SK-N-SH (cell line): Measurements from ENCODE around the gene COMMD3. TPM values are rescaled to one million over a fixed set of nuclear protein-coding genes. Genes with fewer than 3 reads are reported as not detected.
A peak's percentile ranks its signal among the peaks of the same experiment; 100 is the strongest.

Experiments used
- CTCF ChIA-PET: fragments of 300-600, 350-600 bp; formaldehyde crosslinking; extraction: SDS; loops from one replicate; lab custom pipeline; 2021; lab: Yijun Ruan, JAX
- POLR2A ChIA-PET: fragments of 350-600 bp; sonication (Branson Sonifier 250); formaldehyde crosslinking; extraction: SDS; loops from one replicate; lab custom pipeline; 2020; ENCODE audit warnings: antibody characterized with exemption, inconsistent platforms; lab: Yijun Ruan, JAX
- DNase-seq: peaks from one replicate; pipeline ENCODE4 v3.0.0; 2012
- H2AFZ ChIP-seq: fragments of 200-600 bp; sonication (generic); 2 replicates; pipeline ENCODE4 v1.8.1; 2016; ENCODE audit warnings: antibody characterized with exemption, mild to moderate bottlenecking, low read depth
- H3F3A ChIP-seq: fragments of 200-600 bp; sonication (generic); replicated peaks from 2 replicates; pipeline ENCODE3; 2016; ENCODE audit warnings: antibody characterized with exemption, mild to moderate bottlenecking; ENCODE audit not compliant: insufficient read depth
- H3K27ac ChIP-seq, 2 experiments: fragments of 200-500 bp in 1 of 2; fragments of 200-600 bp in 1 of 2; sonication (Bioruptor generic) in 1 of 2; sonication (generic), shearing (Covaris generic) in 1 of 2; 2 replicates each; pipeline versions ENCODE4 v1.5.1 to v1.6.1; 2014 to 2016; ENCODE audit warnings: low read depth in 2 of 2, inconsistent platforms in 1 of 2, low read length in 1 of 2, mild to moderate bottlenecking in 1 of 2, mixed read lengths in 1 of 2
- H3K27me3 ChIP-seq: fragments of 200-600 bp; sonication (generic), shearing (Covaris generic); 2 replicates; pipeline ENCODE4 v1.6.1; 2016; ENCODE audit warnings: mixed run types; ENCODE audit not compliant: insufficient read depth
- H3K36me3 ChIP-seq, 2 experiments: fragments of 200-500 bp in 1 of 2; fragments of 200-600 bp in 1 of 2; sonication (Bioruptor generic) in 1 of 2; sonication (generic) in 1 of 2; replicated peaks in 1 of 2; 2 replicates each; pipeline versions ENCODE3 to v1.5.1; 2014 to 2016; ENCODE audit warnings: low read length in 1 of 2, mild to moderate bottlenecking in 1 of 2; ENCODE audit not compliant: insufficient read depth in 2 of 2, control insufficient read depth in 1 of 2
- H3K4me1 ChIP-seq, 2 experiments: fragments of 200-500 bp in 1 of 2; fragments of 200-600 bp in 1 of 2; sonication (Bioruptor generic) in 1 of 2; sonication (generic), shearing (Covaris generic) in 1 of 2; 2 replicates each; pipeline versions ENCODE4 v1.5.1 to v1.6.1; 2014 to 2016; ENCODE audit warnings: low read depth in 1 of 2, low read length in 1 of 2, mixed run types in 1 of 2; ENCODE audit not compliant: insufficient read depth in 2 of 2, control insufficient read depth in 1 of 2
- H3K4me2 ChIP-seq: fragments of 200-600 bp; sonication (generic), shearing (Covaris generic); 2 replicates; pipeline ENCODE4 v1.6.1; 2017; ENCODE audit warnings: mixed run types
- H3K4me3 ChIP-seq, 2 experiments: fragments of 200-500 bp in 1 of 2; fragments of 200-600 bp in 1 of 2; sonication (Bioruptor generic) in 1 of 2; sonication (generic), shearing (Covaris generic) in 1 of 2; 2 replicates each; pipeline versions ENCODE4 v1.5.1 to v1.8.1; 2014 to 2016; ENCODE audit warnings: low read depth in 2 of 2, inconsistent platforms in 1 of 2, low read length in 1 of 2, mild to moderate bottlenecking in 1 of 2, mixed read lengths in 1 of 2, moderate library complexity in 1 of 2
- H3K79me2 ChIP-seq: fragments of 200-600 bp; sonication (generic); 2 replicates; pipeline ENCODE4 v1.8.1; 2017; ENCODE audit warnings: mild to moderate bottlenecking; ENCODE audit not compliant: insufficient read depth
- H3K9ac ChIP-seq: fragments of 200-600 bp; sonication (generic); 2 replicates; pipeline ENCODE4 v1.6.1; 2017; ENCODE audit warnings: mixed run types
- H3K9me2 ChIP-seq: fragments of 200-600 bp; sonication (generic); 2 replicates; pipeline ENCODE4 v1.6.1; 2017; ENCODE audit warnings: mixed run types
- H3K9me3 ChIP-seq: fragments of 200-600 bp; sonication (generic); 2 replicates; pipeline ENCODE4 v1.6.1; 2017; ENCODE audit warnings: mixed run types, mild to moderate bottlenecking, moderate library complexity
- H4K20me1 ChIP-seq: fragments of 200-600 bp; sonication (generic); 2 replicates; pipeline ENCODE4 v1.6.1; 2017; ENCODE audit warnings: mild to moderate bottlenecking, mixed run types; ENCODE audit not compliant: insufficient read depth
- EP300 ChIP-seq, 2 experiments: IDR thresholded peaks; 2 replicates each; pipeline versions ENCODE4 v1.4.0 to v1.6.1; 2012; ENCODE audit warnings: borderline replicate concordance in 1 of 2, low read depth in 1 of 2, low read length in 1 of 2
- EZH2phosphoT487 ChIP-seq: fragments of 200-600 bp; sonication (generic); IDR thresholded peaks from 2 replicates; pipeline ENCODE4 v1.6.1; 2017; ENCODE audit warnings: low read depth, mixed run types, mild to moderate bottlenecking, antibody characterized with exemption, moderate library complexity, borderline replicate concordance
- FOSL2 ChIP-seq: IDR thresholded peaks from 2 replicates; pipeline ENCODE4 v1.4.0; 2012; ENCODE audit warnings: low read depth, mild to moderate bottlenecking, moderate library complexity, borderline replicate concordance
- FOXM1 ChIP-seq: IDR thresholded peaks from 2 replicates; pipeline ENCODE4 v1.4.0; 2012; ENCODE audit warnings: low read depth, mild to moderate bottlenecking
- GABPA ChIP-seq: IDR thresholded peaks from 2 replicates; pipeline ENCODE4 v1.4.0; 2012; ENCODE audit warnings: low read depth, mild to moderate bottlenecking
- GATA2 ChIP-seq: sonication (generic); formaldehyde crosslinking; IDR thresholded peaks from 2 replicates; pipeline ENCODE4 v1.5.0; 2020; ENCODE audit warnings: mild to moderate bottlenecking, missing genetic modification reagents
- JUND ChIP-seq: IDR thresholded peaks from 2 replicates; pipeline ENCODE4 v1.4.0; 2012
- MEF2A ChIP-seq: IDR thresholded peaks from 2 replicates; pipeline ENCODE4 v1.4.0; 2012; ENCODE audit warnings: low read depth, borderline replicate concordance
- MXI1 ChIP-seq: IDR thresholded peaks from 2 replicates; pipeline ENCODE4 v1.6.1; 2012; ENCODE audit warnings: mild to moderate bottlenecking, low read depth, low read length, improper control_type of control experiment
- NFIC ChIP-seq: IDR thresholded peaks from 2 replicates; pipeline ENCODE4 v1.4.0; 2012; ENCODE audit warnings: borderline replicate concordance
- NRF1 ChIP-seq: IDR thresholded peaks from 2 replicates; pipeline ENCODE4 v1.6.1; 2012; ENCODE audit warnings: low read depth, mild to moderate bottlenecking, low read length
- POLR2AphosphoS5 ChIP-seq: IDR thresholded peaks from 2 replicates; pipeline ENCODE4 v1.6.1; 2012; ENCODE audit warnings: low read depth, low read length
- RAD21 ChIP-seq: IDR thresholded peaks from 2 replicates; pipeline ENCODE4 v1.6.1; 2012; ENCODE audit warnings: mild to moderate bottlenecking, low read length
- RCOR1 ChIP-seq: fragments of 150-350 bp; IDR thresholded peaks from 2 replicates; pipeline ENCODE4 v1.6.1; 2017; ENCODE audit warnings: antibody characterized with exemption, low read length
- SMC3 ChIP-seq: IDR thresholded peaks from 2 replicates; pipeline ENCODE4 v1.6.1; 2012; ENCODE audit warnings: low read depth, low read length, improper control_type of control experiment
- TAF1 ChIP-seq: IDR thresholded peaks from 2 replicates; pipeline ENCODE4 v1.6.1; 2012; ENCODE audit warnings: low read depth, mild to moderate bottlenecking, low read length, moderate library complexity, borderline replicate concordance
- TCF12 ChIP-seq: IDR thresholded peaks from 2 replicates; pipeline ENCODE4 v1.4.0; 2012
- TEAD4 ChIP-seq: IDR thresholded peaks from 2 replicates; pipeline ENCODE4 v1.4.0; 2012; ENCODE audit warnings: mild to moderate bottlenecking, borderline replicate concordance; ENCODE audit not compliant: insufficient read depth
- WGBS: methylation state at CpG from one replicate; pipeline ENCODE4 v1.1.6; 2017; ENCODE audit warnings: low lambda C conversion rate; 5-methylcytosine and 5-hydroxymethylcytosine counted together
- polyA plus RNA-seq, 3 experiments: library from polyadenylated mRNA; depleted of rRNA; stranded (reverse); fragments of >200 nt; gene quantifications; 2 replicates each; pipeline ENCODE4 v1.2.3, GENCODE V29; 2012
- TF ChIP-seq, protein P1 (sequence below): IDR thresholded peaks from 2 replicates; pipeline ENCODE4 v1.4.0; 2012; ENCODE audit warnings: low read depth, borderline replicate concordance
- TF ChIP-seq, protein P2 (sequence below): fragments of 150-350 bp; IDR thresholded peaks from 2 replicates; pipeline ENCODE4 v1.6.1; 2017; ENCODE audit warnings: antibody characterized with exemption, low read length, low read depth, borderline replicate concordance
- TF ChIP-seq, protein P3 (sequence below): IDR thresholded peaks from 2 replicates; pipeline ENCODE4; 2012
- TF ChIP-seq, protein P4 (sequence below): IDR thresholded peaks from 2 replicates; pipeline ENCODE4 v1.6.1; 2012; ENCODE audit warnings: mild to moderate bottlenecking, low read depth, low read length, moderate library complexity
- TF ChIP-seq, protein P5 (sequence below): fragments of 150-350 bp; IDR thresholded peaks from 2 replicates; pipeline ENCODE4 v1.6.1; 2016; ENCODE audit warnings: mild to moderate bottlenecking, low read depth, low read length

COMMD3 gene
- polyA plus RNA-seq, 1 of the 3 experiments (the other 2 are of a cell fraction) = 26.9 TPM

DNA sequence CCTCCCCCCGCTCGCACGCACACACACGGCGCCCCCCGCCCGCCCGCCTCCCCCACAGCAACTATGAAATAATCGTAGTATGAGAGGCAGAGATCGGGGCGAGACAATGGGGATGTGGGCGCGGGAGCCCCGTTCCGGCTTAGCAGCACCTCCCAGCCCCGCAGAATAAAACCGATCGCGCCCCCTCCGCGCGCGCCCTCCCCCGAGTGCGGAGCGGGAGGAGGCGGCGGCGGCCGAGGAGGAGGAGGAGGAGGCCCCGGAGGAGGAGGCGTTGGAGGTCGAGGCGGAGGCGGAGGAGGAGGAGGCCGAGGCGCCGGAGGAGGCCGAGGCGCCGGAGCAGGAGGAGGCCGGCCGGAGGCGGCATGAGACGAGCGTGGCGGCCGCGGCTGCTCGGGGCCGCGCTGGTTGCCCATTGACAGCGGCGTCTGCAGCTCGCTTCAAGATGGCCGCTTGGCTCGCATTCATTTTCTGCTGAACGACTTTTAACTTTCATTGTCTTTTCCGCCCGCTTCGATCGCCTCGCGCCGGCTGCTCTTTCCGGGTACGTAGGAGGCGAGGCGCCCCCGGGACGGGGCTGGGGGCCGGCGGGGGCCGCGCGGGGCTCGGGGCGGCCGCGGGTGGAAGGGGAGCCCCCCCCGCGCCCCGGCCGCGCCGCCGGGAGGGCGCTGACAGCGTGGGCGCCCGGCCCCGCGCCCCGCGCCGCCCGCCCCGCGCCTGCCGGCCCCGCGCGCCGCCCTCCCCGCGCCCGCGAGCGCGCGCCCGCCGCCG is 5.2 kb downstream of the COMMD3 start:
- POLR2A ChIA-PET = no interaction called here
- peaks cover 18% of the 10 kb centered on the region for H3F3A ChIP-seq
- H3K4me1 ChIP-seq = peaks cover 8 to 15% of the 10 kb centered on the region in 2 experiments; a peak in 3 of 4 replicates
- peaks cover 23% of the 10 kb centered on the region for H4K20me1 ChIP-seq
- WGBS = 2% methylated on average over 31 of the region's 114 CpGs
- H3K9me2 ChIP-seq = no peaks in the 10 kb centered on the region
- peaks cover 5 to 8% of the 10 kb centered on the region in 2 experiments for H3K36me3 ChIP-seq
- peak overlapping the region; percentile 72 to 84 for H3K4me3 ChIP-seq
- peaks cover 52% of the 10 kb centered on the region for H3K79me2 ChIP-seq
- CTCF ChIA-PET = interaction anchor here (1.1 kb wide), 1 partner anchor 277 kb away, joined by 3 read pairs; no protein-coding TSS in a partner anchor
- H2AFZ ChIP-seq = peak overlapping the region; percentile 56; the same call in 1 of the 2 replicates
- DNase-seq = peak; percentile 80
- peak overlapping the region; percentile 78; the same call in 1 of the 2 replicates for H3K9ac ChIP-seq
- H3K9me3 ChIP-seq = no peaks in the 10 kb centered on the region
- H3K4me2 ChIP-seq = peak overlapping the region; percentile 80; the same call in 1 of the 2 replicates
- H3K27ac ChIP-seq = peak overlapping the region; percentile 70 to 90
- H3K27me3 ChIP-seq = peaks cover 11% of the 10 kb centered on the region
- TF ChIP-seq, protein P1, sequence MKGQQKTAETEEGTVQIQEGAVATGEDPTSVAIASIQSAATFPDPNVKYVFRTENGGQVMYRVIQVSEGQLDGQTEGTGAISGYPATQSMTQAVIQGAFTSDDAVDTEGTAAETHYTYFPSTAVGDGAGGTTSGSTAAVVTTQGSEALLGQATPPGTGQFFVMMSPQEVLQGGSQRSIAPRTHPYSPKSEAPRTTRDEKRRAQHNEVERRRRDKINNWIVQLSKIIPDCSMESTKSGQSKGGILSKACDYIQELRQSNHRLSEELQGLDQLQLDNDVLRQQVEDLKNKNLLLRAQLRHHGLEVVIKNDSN = no peak
- TF ChIP-seq EZH2phosphoT487 (no peak), NFIC (peak; percentile 13; the same call in 1 of the 2 replicates), EP300 (IDR thresholded peaks at IDR 0.05; ENCODE audit: borderline replicate concordance in 1 of 2, low read depth in 1 of 2, low read length in 1 of 2) (peak in 1 of 2 experiments; percentile 29; a peak in 1 of 4 replicates), MXI1 (peak; percentile 70), RAD21 (no peak), TEAD4 (no peak), FOSL2 (no peak), GATA2 (no peak), SMC3 (no peak), FOXM1 (no peak), NRF1 (no peak), GABPA (no peak), RCOR1 (no peak), MEF2A (no peak), JUND (no peak), TAF1 (no peak), TCF12 (no peak), POLR2AphosphoS5 (no peak)
- TF ChIP-seq, protein P2, sequence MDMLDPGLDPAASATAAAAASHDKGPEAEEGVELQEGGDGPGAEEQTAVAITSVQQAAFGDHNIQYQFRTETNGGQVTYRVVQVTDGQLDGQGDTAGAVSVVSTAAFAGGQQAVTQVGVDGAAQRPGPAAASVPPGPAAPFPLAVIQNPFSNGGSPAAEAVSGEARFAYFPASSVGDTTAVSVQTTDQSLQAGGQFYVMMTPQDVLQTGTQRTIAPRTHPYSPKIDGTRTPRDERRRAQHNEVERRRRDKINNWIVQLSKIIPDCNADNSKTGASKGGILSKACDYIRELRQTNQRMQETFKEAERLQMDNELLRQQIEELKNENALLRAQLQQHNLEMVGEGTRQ = no peak
- TF ChIP-seq, protein P3, sequence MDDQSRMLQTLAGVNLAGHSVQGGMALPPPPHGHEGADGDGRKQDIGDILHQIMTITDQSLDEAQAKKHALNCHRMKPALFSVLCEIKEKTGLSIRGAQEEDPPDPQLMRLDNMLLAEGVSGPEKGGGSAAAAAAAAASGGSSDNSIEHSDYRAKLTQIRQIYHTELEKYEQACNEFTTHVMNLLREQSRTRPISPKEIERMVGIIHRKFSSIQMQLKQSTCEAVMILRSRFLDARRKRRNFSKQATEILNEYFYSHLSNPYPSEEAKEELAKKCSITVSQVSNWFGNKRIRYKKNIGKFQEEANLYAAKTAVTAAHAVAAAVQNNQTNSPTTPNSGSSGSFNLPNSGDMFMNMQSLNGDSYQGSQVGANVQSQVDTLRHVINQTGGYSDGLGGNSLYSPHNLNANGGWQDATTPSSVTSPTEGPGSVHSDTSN = no peak
- TF ChIP-seq, protein P4, sequence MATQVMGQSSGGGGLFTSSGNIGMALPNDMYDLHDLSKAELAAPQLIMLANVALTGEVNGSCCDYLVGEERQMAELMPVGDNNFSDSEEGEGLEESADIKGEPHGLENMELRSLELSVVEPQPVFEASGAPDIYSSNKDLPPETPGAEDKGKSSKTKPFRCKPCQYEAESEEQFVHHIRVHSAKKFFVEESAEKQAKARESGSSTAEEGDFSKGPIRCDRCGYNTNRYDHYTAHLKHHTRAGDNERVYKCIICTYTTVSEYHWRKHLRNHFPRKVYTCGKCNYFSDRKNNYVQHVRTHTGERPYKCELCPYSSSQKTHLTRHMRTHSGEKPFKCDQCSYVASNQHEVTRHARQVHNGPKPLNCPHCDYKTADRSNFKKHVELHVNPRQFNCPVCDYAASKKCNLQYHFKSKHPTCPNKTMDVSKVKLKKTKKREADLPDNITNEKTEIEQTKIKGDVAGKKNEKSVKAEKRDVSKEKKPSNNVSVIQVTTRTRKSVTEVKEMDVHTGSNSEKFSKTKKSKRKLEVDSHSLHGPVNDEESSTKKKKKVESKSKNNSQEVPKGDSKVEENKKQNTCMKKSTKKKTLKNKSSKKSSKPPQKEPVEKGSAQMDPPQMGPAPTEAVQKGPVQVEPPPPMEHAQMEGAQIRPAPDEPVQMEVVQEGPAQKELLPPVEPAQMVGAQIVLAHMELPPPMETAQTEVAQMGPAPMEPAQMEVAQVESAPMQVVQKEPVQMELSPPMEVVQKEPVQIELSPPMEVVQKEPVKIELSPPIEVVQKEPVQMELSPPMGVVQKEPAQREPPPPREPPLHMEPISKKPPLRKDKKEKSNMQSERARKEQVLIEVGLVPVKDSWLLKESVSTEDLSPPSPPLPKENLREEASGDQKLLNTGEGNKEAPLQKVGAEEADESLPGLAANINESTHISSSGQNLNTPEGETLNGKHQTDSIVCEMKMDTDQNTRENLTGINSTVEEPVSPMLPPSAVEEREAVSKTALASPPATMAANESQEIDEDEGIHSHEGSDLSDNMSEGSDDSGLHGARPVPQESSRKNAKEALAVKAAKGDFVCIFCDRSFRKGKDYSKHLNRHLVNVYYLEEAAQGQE = no peak
- TF ChIP-seq, protein P5, sequence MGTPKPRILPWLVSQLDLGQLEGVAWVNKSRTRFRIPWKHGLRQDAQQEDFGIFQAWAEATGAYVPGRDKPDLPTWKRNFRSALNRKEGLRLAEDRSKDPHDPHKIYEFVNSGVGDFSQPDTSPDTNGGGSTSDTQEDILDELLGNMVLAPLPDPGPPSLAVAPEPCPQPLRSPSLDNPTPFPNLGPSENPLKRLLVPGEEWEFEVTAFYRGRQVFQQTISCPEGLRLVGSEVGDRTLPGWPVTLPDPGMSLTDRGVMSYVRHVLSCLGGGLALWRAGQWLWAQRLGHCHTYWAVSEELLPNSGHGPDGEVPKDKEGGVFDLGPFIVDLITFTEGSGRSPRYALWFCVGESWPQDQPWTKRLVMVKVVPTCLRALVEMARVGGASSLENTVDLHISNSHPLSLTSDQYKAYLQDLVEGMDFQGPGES = no peak
